SU-DHL-6 (cell line): ENCODE data around the gene UQCRQ.

Experiments used
- H2AFZ ChIP-seq: fragments of 200-600 bp; sonication (generic); 2 replicates; pipeline ENCODE4 v1.6.1; 2014; ENCODE audit warnings: low read depth, mild to moderate bottlenecking, moderate library complexity, mixed read lengths, antibody characterized with exemption, low read length; ENCODE audit not compliant: severe bottlenecking
- H3F3A ChIP-seq: fragments of 200-600 bp; shearing (Covaris generic); 2 replicates; pipeline ENCODE4 v1.6.0; 2016; ENCODE audit warnings: antibody characterized with exemption, mild to moderate bottlenecking; ENCODE audit not compliant: insufficient read depth
- H3K27ac ChIP-seq: fragments of 200-600 bp; sonication (generic); 2 replicates; pipeline ENCODE4 v1.5.1; 2016; ENCODE audit warnings: low read depth, mild to moderate bottlenecking, low read length, moderate library complexity, mixed read lengths
- H3K27me3 ChIP-seq: fragments of 200-600 bp; sonication (generic), shearing (Covaris generic); 2 replicates; pipeline ENCODE4 v1.6.0; 2014; ENCODE audit warnings: mild to moderate bottlenecking, low read length
- H3K36me3 ChIP-seq: fragments of 200-600 bp; sonication (generic); 2 replicates; pipeline ENCODE4 v1.6.1; 2014; ENCODE audit warnings: mild to moderate bottlenecking, low read length, mixed read lengths
- H3K4me2 ChIP-seq: fragments of 300-600, 200-600 bp; shearing (Covaris generic), sonication (generic); 2 replicates; pipeline ENCODE4 v1.6.0; 2014; ENCODE audit warnings: low read length, low read depth, mild to moderate bottlenecking; ENCODE audit not compliant: poor library complexity, severe bottlenecking
- H3K4me3 ChIP-seq: fragments of 200-600 bp; sonication (generic); 2 replicates; pipeline ENCODE4 v1.5.1; 2014; ENCODE audit warnings: antibody characterized with exemption, low read length, mild to moderate bottlenecking, mixed read lengths; ENCODE audit not compliant: insufficient read depth, poor library complexity, severe bottlenecking
- H3K79me2 ChIP-seq: fragments of 200-600 bp; sonication (generic); 2 replicates; pipeline ENCODE4 v1.6.1; 2014; ENCODE audit warnings: mild to moderate bottlenecking, low read length, moderate library complexity; ENCODE audit not compliant: insufficient read depth
- H3K9ac ChIP-seq: fragments of 200-600 bp; sonication (generic); 2 replicates; pipeline ENCODE4 v1.7.0; 2014; ENCODE audit warnings: mild to moderate bottlenecking, low read length
- H3K9me2 ChIP-seq: fragments of 200-600 bp; sonication (generic); replicated peaks from 2 replicates; pipeline ENCODE4 v1.6.1; 2014; ENCODE audit warnings: low read length; ENCODE audit not compliant: insufficient read depth
- H3K9me3 ChIP-seq: fragments of 200-600 bp; sonication (generic); 2 replicates; pipeline ENCODE4 v1.6.1; 2014; ENCODE audit warnings: low read length, mixed read lengths; ENCODE audit not compliant: insufficient read depth
- H4K20me1 ChIP-seq: fragments of 200-600 bp; sonication (generic); 2 replicates; pipeline ENCODE4 v1.6.1; 2014; ENCODE audit warnings: low read depth, mild to moderate bottlenecking, antibody characterized with exemption, low read length, moderate library complexity, mixed read lengths
- CTCF ChIP-seq: fragments of 200-600 bp; sonication (generic); IDR thresholded peaks from one replicate; pipeline ENCODE4 v1.5.1; 2017; ENCODE audit warnings: antibody characterized with exemption, mild to moderate bottlenecking, low read length, moderate library complexity; ENCODE audit not compliant: insufficient read depth, poor library complexity, severe bottlenecking
- EZH2phosphoT487 ChIP-seq: fragments of 200-600 bp; sonication (generic), shearing (Covaris generic); conservative IDR thresholded peaks from 2 replicates; pipeline ENCODE4 v1.6.1; 2018; ENCODE audit warnings: mild to moderate bottlenecking, antibody characterized with exemption, low read length, moderate library complexity, mixed read lengths

Gene UQCRQ

DNA sequence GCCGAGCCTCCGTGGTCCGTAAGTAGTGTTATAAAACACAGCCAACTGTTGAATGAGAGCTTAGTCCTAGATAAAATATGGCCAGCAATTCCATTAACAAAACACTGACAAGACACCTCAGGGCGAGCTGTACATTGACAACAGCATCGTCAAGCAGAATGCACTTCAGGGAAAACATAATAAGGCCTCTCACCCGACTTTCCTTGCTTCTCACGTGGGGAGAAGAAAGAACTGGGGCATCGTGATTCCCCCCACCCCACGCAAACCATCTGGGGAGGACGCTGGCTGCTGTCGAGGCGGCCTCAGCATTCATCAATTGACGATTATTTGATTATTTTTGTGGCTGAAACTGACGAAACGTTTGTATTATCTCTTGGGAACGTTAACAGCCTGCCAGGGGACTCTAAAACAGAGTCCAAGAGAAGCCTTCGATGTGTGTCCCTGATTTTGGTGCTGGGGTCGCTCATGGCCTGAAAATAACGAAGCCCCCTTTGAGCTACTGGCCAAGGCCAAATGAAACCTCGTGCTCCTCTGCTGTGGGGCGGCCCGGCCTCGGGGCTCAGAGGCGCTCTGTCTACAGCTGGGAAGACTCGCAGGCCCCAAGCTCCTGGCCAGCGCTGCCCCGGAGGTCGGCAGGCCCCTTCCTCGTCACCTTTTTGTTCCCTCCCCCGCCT, 637 bp upstream of the UQCRQ start:
- Histone ChIP-seq H3K4me3 (peak overlapping the region; percentile 96), H3K4me2 (peak overlapping the region; percentile 88), H3K9me3 (no peaks in the 10 kb centered on the region), H3K9me2 (no peaks in the 10 kb centered on the region), H3K36me3 (0 out of 2 replicates have a peak, but pooled peaks cover 2% of the 10 kb centered on the region), H3K9ac (peak overlapping the region; percentile 93), H3K27me3 (no peaks in the 10 kb centered on the region), H3F3A (peaks cover 1% of the 10 kb centered on the region; the same call in 1 of the 2 replicates), H3K79me2 (peaks cover 13% of the 10 kb centered on the region), H2AFZ (peak overlapping the region; percentile 93), H3K27ac (no peak overlapping the region), H4K20me1 (no peaks in the 10 kb centered on the region)
- TF ChIP-seq EZH2phosphoT487 (no peak), CTCF (no peak)

GRCh38 chr5:132867046-132867451, 607 bp downstream of the UQCRQ start:
- peak overlapping the region; percentile 88 for H2AFZ ChIP-seq
- peaks cover 13% of the 10 kb centered on the region for H3K79me2 ChIP-seq
- H3K36me3 ChIP-seq: 0 out of 2 replicates have a peak, but pooled peaks cover 2% of the 10 kb centered on the region

GRCh38 chr5:132868754-132869153, 2.3 kb downstream of the UQCRQ start:
- H2AFZ ChIP-seq: no peak overlapping the region
- TF ChIP-seq CTCF (no peak), EZH2phosphoT487 (no peak)
- no peak overlapping the region for H3K9ac ChIP-seq
- H3K27me3 ChIP-seq: no peaks in the 10 kb centered on the region
- peaks cover 13% of the 10 kb centered on the region for H3K79me2 ChIP-seq
- no peak overlapping the region for H3K4me3 ChIP-seq
- H3K36me3 ChIP-seq: 0 out of 2 replicates have a peak, but pooled peaks cover 2% of the 10 kb centered on the region
- no peaks in the 10 kb centered on the region for H3K9me2 ChIP-seq
- no peak overlapping the region for H3K4me2 ChIP-seq
- no peak overlapping the region for H3K27ac ChIP-seq
- peaks cover 6% of the 10 kb centered on the region; the same call in 1 of the 2 replicates for H3F3A ChIP-seq
- no peaks in the 10 kb centered on the region for H3K9me3 ChIP-seq
- H4K20me1 ChIP-seq: no peaks in the 10 kb centered on the region

More at GRCh38 chr5:132867046-132867451, 607 bp downstream of the UQCRQ start:
- Histone ChIP-seq H3K9me3 (no peaks in the 10 kb centered on the region), H3K9ac (peak overlapping the region; percentile 93), H3F3A (peaks cover 6% of the 10 kb centered on the region; the same call in 1 of the 2 replicates), H3K4me2 (peak overlapping the region; percentile 88), H3K9me2 (no peaks in the 10 kb centered on the region), H3K27ac (no peak overlapping the region), H4K20me1 (no peaks in the 10 kb centered on the region), H3K27me3 (no peaks in the 10 kb centered on the region), H3K4me3 (peak overlapping the region; percentile 96)
- TF ChIP-seq CTCF (no peak), EZH2phosphoT487 (no peak)
